OCI-LY7 (cell line): ENCODE data around the gene POLR3H. TPM values are rescaled to one million over a fixed set of nuclear protein-coding genes. Genes with fewer than 3 reads are reported as not detected.

Source experiments
- BruUV-seq: library from RNA; stranded (reverse); fragments of 400-500 nt; replicated peaks from 2 replicates; lab custom pipeline; 2021; lab: Mats Ljungman, UMichigan
- CTCF ChIA-PET: fragments of 300-600 bp; sonication (Branson Sonifier 250); formaldehyde crosslinking; loops from one replicate; lab custom pipeline; 2022; ENCODE audit warnings: antibody characterized with exemption; ENCODE audit not compliant: unreplicated experiment; lab: Charles Lee
- POLR2A ChIA-PET: fragments of 300-600 bp; sonication (Branson Sonifier 250); formaldehyde crosslinking; loops from one replicate; lab custom pipeline; 2022; ENCODE audit warnings: antibody characterized with exemption; lab: Charles Lee
- DNase-seq: peaks from one replicate; pipeline ENCODE4 v3.0.0-alpha.2; 2015; ENCODE audit warnings: low spot score
- H2AFZ ChIP-seq: fragments of 200-600 bp; sonication (generic), shearing (Covaris generic); 2 replicates; pipeline ENCODE4 v1.6.1; 2014; ENCODE audit warnings: mild to moderate bottlenecking, antibody characterized with exemption, low read length, moderate library complexity
- H3K27ac ChIP-seq: fragments of 200-600 bp; sonication (generic); 2 replicates; pipeline ENCODE4 v1.5.1; 2014; ENCODE audit warnings: mixed run types, low read depth, mild to moderate bottlenecking, moderate library complexity, low read length, inconsistent platforms; ENCODE audit not compliant: poor library complexity, severe bottlenecking
- H3K36me3 ChIP-seq: fragments of 200-600 bp; sonication (generic); 2 replicates; pipeline ENCODE4 v1.6.1; 2014; ENCODE audit warnings: mild to moderate bottlenecking, antibody characterized with exemption, low read length, moderate library complexity, mixed read lengths; ENCODE audit not compliant: insufficient read depth
- H3K4me1 ChIP-seq: fragments of 200-600 bp; sonication (generic); 2 replicates; pipeline ENCODE4 v1.5.1; 2014; ENCODE audit warnings: mild to moderate bottlenecking, low read length; ENCODE audit not compliant: insufficient read depth, poor library complexity, severe bottlenecking
- H3K4me2 ChIP-seq: fragments of 200-600 bp; sonication (generic); 2 replicates; pipeline ENCODE4 v1.6.1; 2014; ENCODE audit warnings: mild to moderate bottlenecking, low read length
- H3K4me3 ChIP-seq: fragments of 200-600 bp; sonication (generic); 2 replicates; pipeline ENCODE4 v1.5.1; 2014; ENCODE audit warnings: mild to moderate bottlenecking, low read depth, low read length; ENCODE audit not compliant: poor library complexity, severe bottlenecking
- H3K79me2 ChIP-seq: fragments of 200-600 bp; sonication (generic); 2 replicates; pipeline ENCODE4 v1.6.1; 2016; ENCODE audit warnings: low read depth, mild to moderate bottlenecking, low read length, moderate library complexity, mixed read lengths; ENCODE audit not compliant: insufficient read depth
- H3K9me2 ChIP-seq: fragments of 200-600 bp; sonication (generic); 2 replicates; pipeline ENCODE4 v1.6.1; 2016; ENCODE audit warnings: mild to moderate bottlenecking, low read length, mixed read lengths; ENCODE audit not compliant: insufficient read depth
- H3K9me3 ChIP-seq: fragments of 200-600 bp; sonication (generic); 2 replicates; pipeline ENCODE4 v1.6.1; 2014; ENCODE audit warnings: mild to moderate bottlenecking, mixed run types, low read length, mixed read lengths
- H4K20me1 ChIP-seq: fragments of 200-600 bp; sonication (generic); 2 replicates; pipeline ENCODE4 v1.6.1; 2014; ENCODE audit warnings: mild to moderate bottlenecking, antibody characterized with exemption, low read length, moderate library complexity, mixed read lengths; ENCODE audit not compliant: insufficient read depth
- CTCF ChIP-seq: fragments of 200-600 bp; sonication (generic); conservative IDR thresholded peaks from 2 replicates; pipeline ENCODE4 v1.5.1; 2014; ENCODE audit warnings: mild to moderate bottlenecking, antibody characterized with exemption, low read length, moderate library complexity, mixed read lengths
- EZH2phosphoT487 ChIP-seq: fragments of 200-600 bp; sonication (generic); IDR thresholded peaks from 2 replicates; pipeline ENCODE4 v1.6.1; 2018; ENCODE audit warnings: low read depth, borderline replicate concordance, mild to moderate bottlenecking, mixed run types, antibody characterized with exemption, low read length, moderate library complexity, mixed read lengths
- intact Hi-C: fragments of 100-400 bp; cut with micrococcal nuclease; formaldehyde crosslinking; loops from one replicate; pipeline ENCODE4 v1.10.0; 2022; ENCODE audit not compliant: unreplicated experiment
- total RNA-seq, 2 experiments: library from RNA; depleted of rRNA in 1 of 2; stranded (reverse); fragments of >200 nt in 1 of 2; shearing (Covaris generic) in 1 of 2; gene quantifications; 2 replicates each; pipeline ENCODE4 v1.2.3, GENCODE V29; 2014 to 2022

POLR3H gene
- total RNA-seq, 2 experiments from 2014 or later, result 28.5 to 48.3 TPM

- Histone ChIP-seq H3K36me3 (no peaks in the 10 kb centered on the region), H3K9me3 (no peaks in the 10 kb centered on the region), H3K27ac (no peak overlapping the region), H3K79me2 (no peaks in the 10 kb centered on the region), H3K9me2 (no peaks in the 10 kb centered on the region), H4K20me1 (no peaks in the 10 kb centered on the region), H3K4me1 (no peaks in the 10 kb centered on the region), H2AFZ (no peak overlapping the region), H3K4me3 (no peak overlapping the region), H3K4me2 (no peak overlapping the region)
- CTCF ChIA-PET, result no interaction called here
- TF ChIP-seq CTCF, result no peak
- no peak for TF ChIP-seq EZH2phosphoT487
- DNase-seq, result no peak
- intact Hi-C loops, result no loop called here
- POLR2A ChIA-PET, result no interaction called here
- BruUV-seq, result no TSS peak
Measured at GRCh38 chr22:41557401-41558240, 13.4 kb upstream of the POLR3H start.

- ChIA-PET CTCF (no interaction called here), POLR2A (no interaction called here)
- no peaks in the 10 kb centered on the region for H3K9me3 ChIP-seq
Measured at GRCh38 chr22:41556561-41556960, 12.3 kb upstream of the POLR3H start.

More at GRCh38 chr22:41556561-41556960, 12.3 kb upstream of the POLR3H start:
- no peak for TF ChIP-seq CTCF
- TF ChIP-seq EZH2phosphoT487, result no peak
- Histone ChIP-seq H4K20me1 (no peaks in the 10 kb centered on the region), H3K27ac (no peak overlapping the region), H3K79me2 (no peaks in the 10 kb centered on the region), H3K4me2 (no peak overlapping the region), H3K36me3 (no peaks in the 10 kb centered on the region), H3K9me2 (no peaks in the 10 kb centered on the region), H3K4me1 (no peaks in the 10 kb centered on the region), H3K4me3 (no peak overlapping the region), H2AFZ (no peak overlapping the region)
- intact Hi-C loops, result no loop called here
- no TSS peak for BruUV-seq
- no peak for DNase-seq
